K562 (cell line): ENCODE measurements around the gene MIEN1. TPM values are rescaled to one million over a fixed set of nuclear protein-coding genes. Genes with fewer than 3 reads are reported as not detected.

Experiments used
- ELF1 ChIP-seq: fragments of 200-800 bp; sonication (Bioruptor generic); IDR thresholded peaks from 2 replicates; pipeline ENCODE4 v1.6.1; 2016; ENCODE audit warnings: missing genetic modification characterization, missing compliant biosample characterization
- FOXK1 ChIP-seq: sonication (generic); formaldehyde crosslinking; IDR thresholded peaks from 2 replicates; pipeline ENCODE4 v1.8.0; 2022; ENCODE audit warnings: missing genetic modification reagents, mild to moderate bottlenecking, borderline replicate concordance
- HDAC8 ChIP-seq: fragments of 450-650 bp; IDR thresholded peaks from 2 replicates; pipeline ENCODE4 v1.6.1; 2016; ENCODE audit warnings: mild to moderate bottlenecking, missing genetic modification characterization, moderate library complexity, missing compliant biosample characterization
- HINFP ChIP-seq: fragments of 450-650 bp; conservative IDR thresholded peaks from 2 replicates; pipeline ENCODE4 v1.6.1; 2016; ENCODE audit warnings: missing genetic modification characterization, low read depth, mild to moderate bottlenecking, control low read depth, missing compliant biosample characterization
- MBD1 ChIP-seq: fragments of 250-450 bp; sonication (Bioruptor Pico); IDR thresholded peaks from 2 replicates; pipeline ENCODE4 v1.8.0; 2022; ENCODE audit warnings: inconsistent platforms
- PKNOX1 ChIP-seq: fragments of 450-650 bp; IDR thresholded peaks from 2 replicates; pipeline ENCODE4 v1.6.1; 2016
- POLR2AphosphoS5 ChIP-seq: IDR thresholded peaks from 2 replicates; pipeline ENCODE4 v1.6.1; 2011; ENCODE audit warnings: mild to moderate bottlenecking, low read depth, low read length, moderate library complexity; ENCODE audit not compliant: control insufficient read depth, insufficient read depth
- TAF9B ChIP-seq: fragments of 450-650 bp; IDR thresholded peaks from 2 replicates; pipeline ENCODE4 v1.6.1; 2018; ENCODE audit warnings: mild to moderate bottlenecking; ENCODE audit not compliant: partially characterized antibody
- TSHZ1 ChIP-seq: fragments of 250-450 bp; sonication (Bioruptor Pico); IDR thresholded peaks from 2 replicates; pipeline ENCODE4 v1.4.0; 2020; ENCODE audit warnings: mild to moderate bottlenecking, moderate library complexity
- UBTF ChIP-seq, 2 experiments: IDR thresholded peaks; 2 replicates each; pipeline ENCODE4 v1.6.1; 2012; ENCODE audit warnings: improper control_type of control experiment in 2 of 2, low read depth in 2 of 2, low read length in 2 of 2, borderline replicate concordance in 1 of 2
- ZNF184 ChIP-seq: sonication (generic); formaldehyde crosslinking; IDR thresholded peaks from 2 replicates; pipeline ENCODE4 v1.5.0; 2020; ENCODE audit warnings: missing genetic modification reagents
- ZZZ3 ChIP-seq: fragments of 450-650 bp; IDR thresholded peaks from 2 replicates; pipeline ENCODE4 v1.6.1; 2016; ENCODE audit warnings: antibody characterized with exemption, mild to moderate bottlenecking, moderate library complexity
- polyA plus RNA-seq, 8 experiments: library from polyadenylated mRNA; depleted of rRNA in 4 of 8; stranded (reverse) in 5 of 8; unstranded in 3 of 8; fragments of >200 nt; fragmentation: Nextera tagmentation in 2 of 8; fragmentation: Illumina TruSeq in 1 of 8; extraction: Ambion mirVana in 2 of 8; extraction: Trizol in 1 of 8; gene quantifications; 2 replicates each; pipeline versions ENCODE4 v1.2.1 to v1.2.3, GENCODE V29; 2011 to 2014; ENCODE audit warnings: inconsistent platforms in 1 of 8, missing spikeins in 1 of 8
- total RNA-seq, 7 experiments: library from RNA; depleted of rRNA in 6 of 7; stranded (reverse); fragments of >200 nt in 6 of 7; fragmentation: Illumina TruSeq in 2 of 7; extraction: Trizol in 2 of 7; gene quantifications; 2 replicates each; pipeline versions ENCODE4 v1.2.1 to v1.2.3, GENCODE V29; 2011 to 2021; ENCODE audit warnings: low replicate concordance in 1 of 7

MIEN1 gene
- total and polyA plus RNA-seq, 9 of the 15 experiments (the other 6 are each of a cell fraction or from before 2014, with no cell fraction given): 61.3 to 142 (median 78.9) TPM

- TF ChIP-seq TSHZ1 (CRISPR knock-in tag) (no peak), HDAC8 (tag) (no peak), TAF9B (peak; percentile 61), ZNF184 (CRISPR knock-in tag) (no peak), POLR2AphosphoS5 (peak; percentile 75), FOXK1 (no peak), ELF1 (tag) (peak; percentile 96), UBTF (IDR thresholded peaks at IDR 0.05; ENCODE audit: borderline replicate concordance in 1 of 2, low read depth in 2 of 2, low read length in 2 of 2) (peak in 1 of 2 experiments; percentile 94; a peak in 2 of 4 replicates), PKNOX1 (peak; percentile 57), ZZZ3 (no peak), HINFP (tag) (0 out of 2 replicates have a peak, but pooled peaks have one; percentile 11), MBD1 (CRISPR knock-in tag) (no peak)
- TF ChIP-seq, all 486 proteins: peak for 103
Measured at GRCh38 chr17:39687546-39688474, 42.5 kb downstream of the MIEN1 start, which contains the start of gene PGAP3 (continued).
